CD4-positive, alpha-beta T cell treated with Interleukin-21 for 1 hour (primary cell): ENCODE data around the gene SERTAD2.

Experiments
- DNase-seq: peaks from one replicate; pipeline ENCODE4 v3.0.0-alpha.2; 2020

The SERTAD2 gene

DNA sequence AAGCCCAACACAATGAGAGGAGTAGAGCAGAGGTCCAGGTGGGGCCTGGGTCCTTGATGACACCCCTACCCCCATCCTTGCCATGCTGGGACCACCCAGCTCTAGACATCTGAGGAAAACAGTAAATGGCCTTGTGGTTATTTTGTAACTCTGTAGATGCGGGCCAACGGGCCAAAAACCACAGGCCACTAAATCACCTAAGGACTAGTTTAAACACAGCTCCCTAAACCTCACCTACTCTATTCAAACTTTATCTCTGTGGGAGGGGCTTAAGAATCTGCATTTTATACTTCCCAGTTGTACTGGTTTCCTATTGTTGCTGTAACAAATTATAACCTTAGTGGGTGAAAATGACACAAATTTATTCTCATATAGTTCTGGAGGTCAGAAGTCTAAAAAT lies 19.0 kb upstream of the SERTAD2 start:
- no peak for DNase-seq

DNA sequence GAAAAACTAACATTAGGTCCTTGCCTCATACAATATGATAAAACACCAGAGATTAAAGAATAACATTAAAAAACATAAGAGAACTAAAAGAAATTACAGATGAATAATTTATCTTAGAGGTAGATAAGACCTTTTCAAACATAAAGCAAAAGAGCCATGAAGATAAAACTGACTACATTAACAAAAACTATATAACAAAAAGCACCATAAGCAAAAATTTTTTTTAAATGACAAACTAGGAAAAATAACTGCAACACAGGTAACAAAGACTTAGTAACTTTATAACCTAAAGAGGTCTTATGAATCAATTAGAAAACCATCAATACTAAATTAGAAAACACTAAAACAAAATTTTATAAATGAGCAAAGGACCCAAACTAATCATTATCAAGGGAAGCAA lies 16.3 kb upstream of the SERTAD2 start:
- DNase-seq = no peak

DNA sequence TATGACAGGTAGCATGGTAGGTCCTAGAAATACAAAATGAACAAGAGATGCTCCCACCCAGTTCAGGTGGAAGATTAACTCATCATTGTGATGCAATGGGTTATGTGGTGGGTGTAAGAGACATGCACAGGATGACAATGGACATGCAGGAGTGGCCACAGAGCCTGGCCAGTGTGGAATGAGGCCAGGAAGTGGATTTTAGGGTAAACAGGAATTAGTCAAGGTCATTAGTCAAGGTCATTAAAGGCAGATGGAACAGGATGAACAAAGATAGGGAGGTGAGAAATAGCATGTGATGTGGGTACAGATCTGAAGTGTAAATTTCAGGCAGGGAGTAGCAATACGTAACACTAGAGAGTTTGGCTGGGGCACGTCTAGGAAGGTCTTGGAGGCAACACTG lies 15.6 kb upstream of the SERTAD2 start:
- no peak for DNase-seq

DNA sequence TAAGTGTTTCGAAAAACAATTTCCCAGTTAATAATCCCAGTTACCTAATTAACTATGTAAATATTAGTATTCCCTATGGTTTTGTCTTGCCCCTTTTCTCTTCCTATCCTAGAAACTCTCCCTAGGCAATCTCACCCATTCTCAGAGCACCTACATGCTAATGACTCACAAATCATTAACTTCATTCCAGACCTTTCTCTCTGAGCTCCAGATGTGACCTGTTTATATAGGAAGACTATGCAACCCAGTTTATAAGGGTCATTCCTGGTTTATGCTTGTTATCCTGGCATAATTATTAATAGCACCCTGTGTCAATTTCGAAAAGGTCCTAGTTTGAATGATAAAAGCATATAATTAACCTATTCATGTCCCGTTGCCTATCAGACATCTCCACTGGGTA lies 14.8 kb upstream of the SERTAD2 start:
- DNase-seq = no peak

DNA sequence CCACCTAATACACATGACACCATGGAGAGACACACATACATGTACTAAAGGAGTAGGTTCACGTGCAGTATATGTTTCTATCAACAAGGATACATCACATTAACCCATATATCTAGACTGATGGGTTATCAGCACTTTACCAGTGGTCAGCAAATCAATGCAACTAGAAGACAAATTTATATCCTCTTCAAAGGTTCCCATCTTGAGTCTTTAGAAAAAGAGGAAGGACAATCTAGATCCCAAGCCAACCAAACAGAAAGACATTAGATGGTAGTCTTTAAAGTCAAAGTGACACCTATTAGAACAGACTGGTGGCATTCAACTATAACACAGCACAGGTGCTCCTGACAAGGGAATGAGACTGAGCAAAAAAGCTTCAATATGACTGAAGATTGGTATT lies 13.8 kb upstream of the SERTAD2 start:
- DNase-seq = no peak

DNA sequence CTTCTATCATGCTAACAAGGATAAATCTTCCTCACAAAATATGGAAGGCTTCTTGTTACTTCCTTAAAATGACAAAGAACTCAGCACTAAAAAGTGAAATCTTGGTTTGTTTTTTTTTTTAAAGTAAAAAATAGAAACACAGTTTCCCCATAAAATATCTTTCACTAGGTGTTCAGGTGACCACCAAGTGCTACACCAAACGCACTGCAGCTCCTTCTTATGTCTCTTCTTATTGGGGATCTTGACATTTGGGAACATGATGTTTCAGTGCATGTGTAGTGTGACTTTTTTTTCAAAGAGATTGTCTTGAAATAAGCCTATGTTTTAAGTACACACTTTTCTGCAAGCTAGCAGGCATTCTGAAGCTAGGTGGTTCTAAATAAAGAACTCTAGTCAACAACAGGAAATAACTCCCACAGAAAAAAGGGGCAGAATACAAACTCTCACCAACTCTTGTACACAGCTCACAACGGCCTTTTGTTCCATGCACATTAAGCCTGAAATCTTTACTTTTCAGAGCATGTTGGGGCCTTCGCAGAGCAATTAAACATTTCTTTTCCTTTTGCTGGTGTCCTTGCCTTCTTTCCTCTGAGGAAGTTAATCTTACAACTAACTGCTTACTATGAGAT lies 13.2 kb upstream of the SERTAD2 start:
- DNase-seq = no peak

DNA sequence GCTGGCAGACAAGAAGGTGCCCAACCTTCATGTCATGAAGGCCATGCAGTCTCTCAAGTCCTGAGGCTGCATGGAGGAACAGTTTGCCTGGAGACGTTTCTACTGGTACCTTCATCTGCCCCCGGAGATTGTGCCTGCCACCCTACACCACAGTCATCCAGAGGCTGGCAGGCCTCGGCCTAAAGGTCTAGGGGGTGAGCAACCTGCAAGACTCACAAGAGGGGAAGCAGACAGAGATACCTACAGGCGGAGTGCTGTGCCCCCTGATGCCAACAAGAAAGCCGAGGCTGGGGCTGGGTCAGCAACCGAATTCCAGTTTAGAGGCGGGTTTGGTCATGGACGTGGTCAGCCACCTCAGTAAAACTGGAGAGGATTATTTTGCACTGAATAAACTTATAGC lies 12.0 kb upstream of the SERTAD2 start:
- DNase-seq = no peak

DNA sequence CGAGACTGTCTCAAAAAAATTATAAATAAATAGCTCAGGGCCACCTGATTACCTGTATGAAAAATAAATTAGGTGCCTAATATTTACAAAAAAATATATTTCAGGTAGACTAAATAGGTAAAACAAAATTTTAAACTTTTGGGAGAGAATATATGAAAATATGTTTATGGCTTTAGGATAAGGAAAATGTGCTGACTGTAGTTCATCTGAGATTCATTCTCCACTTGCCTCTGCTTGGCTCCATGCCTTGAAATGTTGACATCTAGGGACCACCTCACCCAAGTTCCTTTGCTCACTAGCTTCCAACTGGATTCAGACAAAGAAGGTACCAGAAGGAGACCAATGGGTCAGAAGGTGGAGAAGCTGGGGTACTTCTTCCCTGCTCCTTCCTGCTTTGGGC lies 9.7 kb upstream of the SERTAD2 start:
- no peak for DNase-seq

DNA sequence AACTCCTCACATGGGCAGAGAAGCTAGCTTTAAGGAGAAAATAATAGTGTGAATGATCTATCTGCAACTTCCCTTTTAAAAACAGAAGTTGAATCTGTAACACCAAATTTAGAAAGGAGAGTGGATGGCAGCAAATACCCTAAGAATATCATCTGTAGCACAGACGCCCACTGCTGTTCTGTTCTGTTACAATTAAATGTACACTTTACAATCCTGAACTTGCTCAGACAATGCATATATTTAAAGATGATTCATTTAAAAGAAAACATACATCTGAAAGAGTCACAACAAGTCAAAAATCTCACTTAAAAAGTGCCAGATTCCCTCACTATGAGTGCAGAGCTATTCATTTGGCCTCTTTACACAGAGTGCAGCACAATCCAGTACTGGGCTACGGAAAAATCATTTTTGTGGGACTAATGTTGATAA lies 8.0 kb upstream of the SERTAD2 start:
- DNase-seq = no peak

DNA sequence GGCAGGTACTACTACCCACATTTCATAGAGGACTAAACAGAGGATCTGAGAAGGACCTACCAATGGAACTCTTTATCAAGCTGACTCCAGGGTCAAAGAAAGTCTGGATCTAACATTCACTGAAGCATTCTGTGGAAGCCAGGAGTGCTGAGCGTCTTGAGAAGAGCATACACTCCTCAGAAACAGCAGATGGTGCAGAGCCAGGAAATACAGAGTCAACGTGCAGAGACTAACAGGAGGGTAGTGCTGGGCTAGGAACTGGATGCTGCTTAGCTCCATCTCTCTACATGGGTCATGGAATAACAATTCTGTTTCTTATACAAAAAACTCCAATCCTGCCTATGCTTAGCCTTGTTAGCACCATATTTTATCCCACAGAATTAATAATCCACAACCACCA lies 5.5 kb upstream of the SERTAD2 start:
- no peak for DNase-seq

DNA sequence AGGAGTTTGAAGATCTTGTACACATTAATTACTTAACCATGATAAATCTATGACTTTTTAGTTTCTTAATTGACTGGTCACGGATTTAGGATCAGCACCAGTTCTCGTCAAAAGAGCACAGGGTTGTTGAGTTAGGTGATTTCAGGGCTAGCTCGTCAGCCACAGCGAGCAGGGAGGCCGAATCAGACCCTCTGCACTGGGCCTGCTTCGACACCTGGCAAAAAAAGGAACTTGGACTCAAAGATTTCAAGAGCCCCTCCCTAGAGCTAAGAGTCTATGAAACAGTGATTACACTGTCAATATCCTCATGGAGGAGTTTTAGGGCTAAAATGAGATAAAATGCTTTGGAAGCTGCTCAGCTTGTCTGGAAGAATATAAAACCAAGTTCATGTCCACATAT lies 4.6 kb upstream of the SERTAD2 start:
- no peak for DNase-seq

DNA sequence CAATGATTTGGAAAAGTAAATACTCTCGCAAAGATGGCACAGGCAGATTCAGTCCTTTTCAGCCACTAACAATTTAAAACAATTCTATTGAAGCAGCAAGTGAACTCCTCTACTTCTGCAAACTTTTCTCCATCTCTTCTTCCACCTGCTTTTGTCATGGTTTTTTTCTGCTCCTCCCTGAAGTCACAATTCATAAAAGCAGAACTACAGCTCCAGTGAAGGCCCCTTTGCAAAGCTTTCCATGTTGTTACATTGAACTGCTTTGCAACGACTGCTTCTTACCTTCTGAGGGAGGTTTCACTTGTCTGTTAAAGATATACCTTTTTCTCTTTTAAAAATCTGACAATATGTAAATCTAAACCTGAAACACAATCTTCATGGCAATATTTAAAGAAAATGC lies 3.7 kb upstream of the SERTAD2 start:
- DNase-seq = no peak

DNA sequence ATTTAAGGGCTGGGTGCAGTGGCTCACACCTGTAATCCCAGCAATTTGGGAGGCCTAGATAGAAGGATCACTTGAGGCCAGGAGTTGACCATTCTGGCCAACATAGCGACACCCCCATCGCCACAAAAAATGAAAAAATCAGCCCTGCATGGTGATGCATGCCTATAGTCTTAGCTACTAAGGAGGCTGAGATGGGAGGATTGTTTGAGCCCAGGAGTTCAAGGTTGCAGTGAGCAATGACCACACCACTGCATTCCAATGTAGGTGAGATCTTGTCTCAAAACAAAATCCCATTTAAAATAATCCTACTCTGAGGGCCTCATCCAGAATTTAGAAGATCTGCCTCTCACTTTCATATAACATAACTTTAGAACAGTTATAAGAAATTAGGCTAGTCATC lies 2.7 kb upstream of the SERTAD2 start:
- no peak for DNase-seq

DNA sequence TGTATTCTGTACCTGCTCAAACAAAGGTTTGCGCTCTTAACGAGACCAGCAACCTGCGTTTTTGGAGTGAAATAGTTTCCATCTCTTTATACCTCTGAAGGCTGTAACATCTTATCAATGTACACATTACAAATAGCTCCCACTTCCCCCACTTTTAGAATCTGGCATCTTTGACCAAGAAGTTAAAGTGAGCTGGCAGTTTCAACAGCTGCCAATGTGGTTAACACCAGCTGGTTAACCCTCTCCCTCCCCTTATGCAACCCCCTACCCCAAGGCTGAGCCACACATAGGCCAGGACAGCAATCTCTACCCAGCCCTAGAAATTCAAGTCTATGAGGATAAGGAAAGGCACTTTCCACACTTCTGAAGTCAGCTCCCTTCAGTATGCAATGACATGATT lies 2.2 kb upstream of the SERTAD2 start:
- DNase-seq = no peak

DNA sequence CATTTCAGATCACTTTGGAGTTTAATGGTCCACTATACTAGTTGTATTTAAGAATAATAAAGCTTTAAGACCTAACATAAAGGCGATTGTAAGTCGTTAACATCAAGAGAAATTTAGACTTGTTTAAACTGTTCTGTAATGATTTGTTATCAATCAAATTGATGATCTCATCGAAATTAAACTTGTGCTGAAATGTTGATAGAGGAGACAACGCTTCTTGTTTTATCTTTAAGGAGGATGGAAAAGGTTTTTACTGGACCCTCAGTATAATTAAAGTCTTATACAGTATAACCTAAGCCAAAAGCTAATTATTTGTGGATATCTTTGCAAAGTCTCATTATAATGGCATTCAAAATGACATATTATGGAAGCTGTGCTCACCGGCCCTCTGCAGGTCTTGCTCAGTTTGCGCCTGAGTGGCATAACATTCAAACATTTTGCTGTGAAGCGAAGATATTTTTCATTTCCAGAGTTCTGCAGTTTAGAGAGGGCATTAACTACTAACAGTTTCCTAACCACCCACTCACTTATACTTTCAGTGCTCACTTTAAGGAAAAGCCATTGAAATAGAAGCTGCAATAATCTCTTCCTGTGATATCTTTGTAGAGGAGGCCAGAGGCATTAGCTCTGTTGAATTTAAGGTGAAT lies 1.4 kb upstream of the SERTAD2 start:
- DNase-seq = peak; percentile 32

DNA sequence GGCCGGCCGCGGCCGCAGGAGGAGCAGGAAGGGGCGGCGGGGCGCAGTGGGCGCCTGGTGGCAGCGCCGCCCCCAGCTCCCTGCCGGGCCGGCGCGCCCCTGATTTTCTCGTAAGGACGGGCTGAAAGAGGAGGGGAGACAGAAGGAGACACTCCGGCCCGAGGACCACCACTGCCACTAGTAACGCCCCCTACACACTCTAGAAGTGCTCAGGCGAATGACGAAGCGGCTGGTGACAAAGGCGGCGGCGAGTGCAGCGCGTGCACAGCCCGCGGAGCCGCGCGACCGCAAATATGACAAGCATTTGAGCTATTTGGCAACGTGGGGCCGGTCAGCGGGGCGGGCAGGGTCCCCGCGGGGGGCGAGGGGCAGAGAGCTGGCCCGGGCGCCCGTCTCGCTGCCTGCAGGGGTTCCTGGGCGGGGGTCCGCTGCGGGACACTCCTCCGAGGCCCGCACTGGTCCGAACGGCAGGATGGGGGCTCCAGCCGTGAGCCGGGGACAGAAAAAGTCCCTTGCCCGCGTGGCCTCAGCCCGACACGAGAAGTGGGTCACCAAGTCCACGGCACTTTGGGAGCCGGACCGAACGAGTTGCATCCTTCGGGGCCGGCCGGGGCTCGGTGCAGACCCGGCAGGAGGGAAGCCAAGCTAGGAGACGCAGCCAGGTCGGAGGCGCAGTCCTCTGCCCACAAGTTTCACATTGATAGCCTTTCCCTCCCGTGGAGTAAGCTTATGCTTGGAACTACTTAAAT lies 524 bp upstream of the SERTAD2 start:
- peak; percentile 81 for DNase-seq

DNA sequence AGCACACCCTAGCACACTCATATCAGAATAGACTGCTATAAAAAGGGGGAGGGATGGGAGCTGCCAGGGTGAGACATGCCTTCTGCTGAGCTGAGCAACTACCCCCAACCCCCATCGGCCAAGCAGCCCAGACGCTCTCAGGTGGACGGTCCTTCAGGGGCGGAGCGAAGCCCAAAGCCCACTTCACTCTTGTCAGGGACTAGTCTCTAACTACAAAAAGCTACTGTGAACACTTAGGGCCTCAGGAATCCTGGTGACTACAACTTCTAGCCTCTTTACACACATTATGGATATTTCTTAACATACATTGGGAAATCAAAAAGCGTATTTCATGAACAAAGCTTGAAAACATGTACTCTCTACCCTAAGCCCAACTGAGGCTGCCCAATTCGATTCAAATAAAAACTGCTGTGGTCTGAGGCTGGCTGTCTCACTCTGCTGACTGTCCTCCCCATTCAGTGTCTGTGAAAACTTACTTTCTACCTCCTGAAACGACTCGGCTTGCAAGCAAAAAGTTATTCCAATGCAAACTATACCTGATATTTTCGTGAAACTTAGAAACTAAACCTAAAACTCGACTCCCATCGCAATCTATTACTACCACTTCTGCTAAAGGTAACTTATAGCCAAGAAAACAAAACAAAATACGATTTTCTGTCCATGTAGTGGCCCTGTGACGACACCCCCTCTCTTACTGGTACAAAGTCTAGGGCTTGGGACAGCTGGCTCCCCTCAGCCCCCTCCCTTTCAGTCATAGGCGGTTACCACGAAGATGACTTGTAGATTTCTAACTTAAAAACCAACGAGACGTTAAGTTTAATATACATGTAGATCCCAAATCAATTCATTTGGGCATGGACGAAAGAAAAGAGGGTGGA lies 1.2 kb downstream of the SERTAD2 start:
- peak; percentile 34 for DNase-seq

DNA sequence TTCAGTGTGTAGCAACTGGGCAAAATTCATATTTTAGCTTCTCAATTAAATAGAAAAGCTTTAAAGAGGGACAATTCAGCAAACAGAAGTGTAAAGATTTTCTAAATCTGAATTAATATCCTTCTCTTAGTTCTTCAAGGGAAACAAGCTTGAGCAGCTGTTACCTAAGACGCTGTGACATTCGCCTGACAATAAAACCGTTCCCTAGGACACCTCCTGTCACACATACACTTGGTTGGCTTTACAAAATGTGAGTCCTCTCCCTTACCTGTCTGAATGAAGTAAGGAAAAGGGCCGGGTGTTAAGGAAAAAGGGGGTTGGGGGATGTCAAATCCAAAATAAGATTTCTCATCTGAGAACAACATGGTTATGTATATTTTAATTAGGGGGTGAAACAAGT lies 2.1 kb downstream of the SERTAD2 start:
- DNase-seq = no peak

DNA sequence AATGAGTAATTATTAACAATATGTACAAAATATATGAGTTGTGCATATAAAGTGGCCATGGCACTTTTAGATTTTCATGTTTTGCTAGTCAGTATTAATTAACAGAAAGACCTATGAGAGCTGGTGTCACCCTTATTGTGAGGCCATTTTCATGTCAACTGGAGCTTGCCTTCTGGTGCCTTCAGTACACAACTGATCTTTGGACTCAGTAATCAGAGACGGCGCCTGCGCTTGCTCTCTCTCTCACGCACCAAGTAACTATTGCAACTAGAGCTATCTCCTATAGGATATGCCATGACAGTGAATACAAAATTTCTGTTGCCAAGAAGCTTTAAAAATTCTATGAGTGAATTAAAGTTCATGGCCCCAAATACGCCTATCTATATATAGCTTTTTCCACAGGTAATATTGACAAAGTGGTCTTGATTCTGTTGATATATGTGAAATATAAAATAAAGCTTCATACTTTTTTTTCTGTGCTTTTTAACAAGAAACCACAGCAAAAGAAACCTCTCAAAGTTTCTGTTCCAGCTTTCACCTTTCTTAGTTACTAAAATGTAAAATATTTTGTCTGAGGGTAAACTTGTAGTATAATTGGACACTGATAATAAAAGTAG lies 2.9 kb downstream of the SERTAD2 start:
- no peak for DNase-seq

DNA sequence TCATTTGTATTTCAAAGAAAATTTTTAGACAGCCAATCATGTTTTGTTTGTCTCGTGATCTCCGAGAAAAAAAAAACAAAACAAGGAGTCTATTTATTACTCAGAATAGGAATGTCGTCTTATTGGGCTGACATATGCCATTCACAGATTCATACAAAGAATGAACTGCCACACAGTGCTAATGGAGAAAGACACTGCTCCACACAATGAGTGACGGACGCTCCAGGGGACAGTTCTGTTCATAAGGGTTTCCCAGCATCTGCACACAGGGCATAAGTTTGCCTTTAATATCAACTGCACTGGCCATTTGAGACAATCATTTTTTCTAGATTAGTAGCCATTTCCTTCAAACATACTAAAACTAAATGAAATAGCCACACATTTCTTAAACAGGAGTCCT lies 3.4 kb downstream of the SERTAD2 start:
- DNase-seq = no peak

DNA sequence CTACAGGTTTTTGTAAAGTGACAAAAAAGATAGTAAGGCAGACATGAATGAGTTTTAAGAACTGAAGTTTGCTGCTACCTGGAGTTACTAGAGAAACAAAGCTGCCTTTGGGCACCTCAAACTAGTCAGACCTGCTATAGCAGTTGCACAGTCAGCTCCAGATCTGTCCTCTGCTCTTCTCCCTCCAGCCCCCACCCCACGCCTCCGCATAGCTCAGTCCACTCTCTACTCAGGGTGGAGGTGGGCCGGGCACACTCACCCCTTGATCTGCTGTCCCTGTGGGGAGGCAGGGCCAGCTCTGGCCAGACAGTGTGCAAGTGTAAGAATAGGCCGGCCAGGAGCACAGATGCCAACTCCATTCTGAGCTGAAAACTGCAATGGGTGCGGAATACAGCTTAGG lies 4.1 kb downstream of the SERTAD2 start:
- no peak for DNase-seq

DNA sequence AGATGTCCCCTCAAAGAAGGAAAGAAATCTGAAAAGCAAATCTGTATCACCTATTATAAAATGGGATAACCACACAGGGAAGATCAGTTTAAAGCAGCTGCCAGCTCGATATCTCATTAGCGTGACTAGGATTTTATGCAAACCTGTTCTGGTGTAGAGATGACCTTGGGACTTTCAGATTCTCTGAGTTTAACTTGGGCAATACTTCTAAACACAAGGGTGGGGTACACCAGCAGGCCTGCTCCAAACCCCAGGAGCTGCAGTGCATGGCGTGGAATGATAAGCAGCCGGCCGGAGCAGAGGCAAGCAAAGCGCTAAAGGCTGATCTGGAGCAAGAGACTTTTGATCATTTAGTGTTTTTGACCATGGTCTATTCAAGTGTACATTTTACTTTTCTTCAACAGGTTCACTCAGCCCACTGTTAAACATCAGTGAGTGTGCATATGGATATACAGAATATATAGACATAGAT lies 4.7 kb downstream of the SERTAD2 start:
- no peak for DNase-seq
